Spleen (tissue), 7 donors: ENCODE results near the gene HMGCS1.

Experiments
- POLR2A ChIP-seq, 3 donors: fragments of 450-650 bp; IDR thresholded peaks; one replicate each; pipeline ENCODE4 v1.5.1; 2017; ENCODE audit warnings: antibody characterized with exemption in 3 of 3, mild to moderate bottlenecking in 1 of 3
- POLR2AphosphoS5 ChIP-seq, 3 donors: sonication (generic); formaldehyde crosslinking; IDR thresholded peaks; one replicate each; pipeline ENCODE4 v1.5.1; 2017; ENCODE audit warnings: antibody characterized with exemption in 3 of 3
- TF ChIP-seq, protein P1 (sequence below), 11 experiments: fragments of 200-600 bp in 7 of 11; fragments of 450-650 bp in 4 of 11; sonication (generic) in 4 of 11; IDR thresholded peaks in 8 of 11; conservative IDR thresholded peaks in 3 of 11; 1 replicate in 7 of 11; 2 replicates in 4 of 11; pipeline versions ENCODE4 v1.4.0 to v1.8.0; 2016 to 2021; ENCODE audit warnings: antibody characterized with exemption in 11 of 11, inconsistent platforms in 4 of 11, mild to moderate bottlenecking in 1 of 11
- donor health status: DM: no; HTN: no; CAD: no; lungs with moderate emphysema.
- donor health status: DM: no; HTN: no; CAD: no.
- donor health status: DM: no; HTN: no; CAD: no.

DNA sequence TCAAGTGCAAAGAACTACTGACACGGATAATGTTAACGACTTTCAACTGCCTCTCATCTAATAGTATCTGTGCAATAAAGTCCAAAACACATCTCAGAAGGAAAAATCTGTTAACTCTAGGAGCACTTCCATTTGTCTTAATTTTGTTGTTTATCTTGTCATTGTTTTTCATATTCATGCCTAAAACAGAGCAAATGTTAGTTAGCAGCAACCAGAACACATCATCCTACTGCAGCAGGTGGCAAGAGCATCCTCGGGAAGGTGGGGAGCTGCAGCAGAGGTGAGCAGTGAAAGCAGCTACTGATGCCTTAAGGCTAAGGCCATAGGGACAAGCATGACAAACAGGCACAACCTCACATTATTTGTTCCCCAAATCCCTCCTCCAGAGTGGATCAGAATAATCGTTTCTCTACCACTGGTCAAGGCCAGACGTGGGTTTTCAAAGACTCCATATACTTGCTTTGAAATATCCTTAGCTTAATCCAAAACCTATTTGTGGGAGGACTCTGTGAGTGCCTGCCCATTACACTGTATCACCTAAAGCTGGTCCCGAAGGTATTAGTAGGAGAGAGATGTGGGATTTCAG lies 1.0 kb downstream of the HMGCS1 start:
- TF ChIP-seq, protein P1, sequence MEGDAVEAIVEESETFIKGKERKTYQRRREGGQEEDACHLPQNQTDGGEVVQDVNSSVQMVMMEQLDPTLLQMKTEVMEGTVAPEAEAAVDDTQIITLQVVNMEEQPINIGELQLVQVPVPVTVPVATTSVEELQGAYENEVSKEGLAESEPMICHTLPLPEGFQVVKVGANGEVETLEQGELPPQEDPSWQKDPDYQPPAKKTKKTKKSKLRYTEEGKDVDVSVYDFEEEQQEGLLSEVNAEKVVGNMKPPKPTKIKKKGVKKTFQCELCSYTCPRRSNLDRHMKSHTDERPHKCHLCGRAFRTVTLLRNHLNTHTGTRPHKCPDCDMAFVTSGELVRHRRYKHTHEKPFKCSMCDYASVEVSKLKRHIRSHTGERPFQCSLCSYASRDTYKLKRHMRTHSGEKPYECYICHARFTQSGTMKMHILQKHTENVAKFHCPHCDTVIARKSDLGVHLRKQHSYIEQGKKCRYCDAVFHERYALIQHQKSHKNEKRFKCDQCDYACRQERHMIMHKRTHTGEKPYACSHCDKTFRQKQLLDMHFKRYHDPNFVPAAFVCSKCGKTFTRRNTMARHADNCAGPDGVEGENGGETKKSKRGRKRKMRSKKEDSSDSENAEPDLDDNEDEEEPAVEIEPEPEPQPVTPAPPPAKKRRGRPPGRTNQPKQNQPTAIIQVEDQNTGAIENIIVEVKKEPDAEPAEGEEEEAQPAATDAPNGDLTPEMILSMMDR (IDR thresholded peaks at IDR 0.05 in 8 of 11, conservative IDR thresholded peaks at IDR 0.05 in 3 of 11): no peak
- no peak for TF ChIP-seq POLR2A (IDR thresholded peaks at IDR 0.05)
- no peak for TF ChIP-seq POLR2AphosphoS5 (IDR thresholded peaks at IDR 0.05)
